ENCODE measurements around the gene CFH.

- no peak for TF ChIP-seq ZNF239 (CRISPR knock-in tag; IDR thresholded peaks at IDR 0.05)
- TF ChIP-seq ZNF224 (CRISPR knock-in tag; IDR thresholded peaks at IDR 0.05), result no peak
- TF ChIP-seq NFE2 (IDR thresholded peaks at IDR 0.05; ENCODE audit: low read depth), result no peak
Measured at GRCh38 chr1:196734006-196734405, 82.2 kb downstream of the CFH start.

Measured in K562 (cell line).